HUES48 (cell line): ENCODE data around the gene IFNL4.
A peak's percentile ranks its signal among the peaks of the same experiment; 100 is the strongest.

Experiments
- H3K27ac ChIP-seq: one replicate; pipeline ENCODE4 v1.7.0; 2013; ENCODE audit warnings: low read depth, low read length, inconsistent platforms
- H3K27me3 ChIP-seq: 2 replicates; pipeline ENCODE4 v1.6.1; 2013; ENCODE audit warnings: mild to moderate bottlenecking, low read length; ENCODE audit not compliant: control insufficient read depth, insufficient read depth
- H3K36me3 ChIP-seq: 2 replicates; pipeline ENCODE4 v1.6.1; 2013; ENCODE audit warnings: low read length; ENCODE audit not compliant: control insufficient read depth, insufficient read depth
- H3K4me1 ChIP-seq: 2 replicates; pipeline ENCODE4 v1.6.1; 2013; ENCODE audit warnings: mild to moderate bottlenecking, low read length; ENCODE audit not compliant: control insufficient read depth, insufficient read depth
- H3K4me3 ChIP-seq: 2 replicates; pipeline ENCODE4 v1.5.1; 2013; ENCODE audit warnings: mild to moderate bottlenecking, low read depth, low read length
- H3K9ac ChIP-seq: 2 replicates; pipeline ENCODE4 v1.6.1; 2013; ENCODE audit warnings: mild to moderate bottlenecking, low read depth, low read length, moderate library complexity
- H3K9me3 ChIP-seq: 2 replicates; pipeline ENCODE4 v1.6.1; 2013; ENCODE audit warnings: low read length; ENCODE audit not compliant: control insufficient read depth, insufficient read depth

IFNL4 gene

GRCh38 chr19:39203372-39204341 lies 45.0 kb downstream of the IFNL4 start, which contains the start of gene SYCN:
TSS of gene SYCN (minus strand) at chr19:39204263. CDS start at chr19:39204254, 9 bp downstream.
- Histone ChIP-seq H3K27me3 (peaks cover 30% of the 10 kb centered on the region), H3K9me3 (no peaks in the 10 kb centered on the region), H3K4me3 (peak within 1 kb of the TSS; percentile 39; the same call in 1 of the 2 replicates), H3K27ac (no peak within 1 kb of the TSS), H3K9ac (no peak within 1 kb of the TSS), H3K36me3 (no peaks in the 10 kb centered on the region), H3K4me1 (no peaks in the 10 kb centered on the region)

GRCh38 chr19:39202998-39203355 lies 45.7 kb downstream of the IFNL4 start:
- H3K27me3 ChIP-seq, result peaks cover 36% of the 10 kb centered on the region
- H3K36me3 ChIP-seq, result no peaks in the 10 kb centered on the region
- H3K27ac ChIP-seq, result no peak overlapping the region
- H3K9ac ChIP-seq, result no peak overlapping the region
- H3K4me3 ChIP-seq, result no peak overlapping the region
- H3K9me3 ChIP-seq, result no peaks in the 10 kb centered on the region
- H3K4me1 ChIP-seq, result no peaks in the 10 kb centered on the region

GRCh38 chr19:39200803-39201115 lies 47.9 kb downstream of the IFNL4 start:
- H3K4me3 ChIP-seq, result no peak overlapping the region
- peaks cover 8% of the 10 kb centered on the region; the same call in 1 of the 2 replicates for H3K4me1 ChIP-seq
- no peaks in the 10 kb centered on the region for H3K36me3 ChIP-seq
- H3K9me3 ChIP-seq, result no peaks in the 10 kb centered on the region
- H3K9ac ChIP-seq, result no peak overlapping the region
- no peak overlapping the region for H3K27ac ChIP-seq
- peaks cover 56% of the 10 kb centered on the region for H3K27me3 ChIP-seq

GRCh38 chr19:39200066-39200802 lies 48.4 kb downstream of the IFNL4 start:
- Histone ChIP-seq H3K27ac (no peak overlapping the region), H3K4me3 (no peak overlapping the region), H3K9ac (no peak overlapping the region), H3K4me1 (peaks cover 8% of the 10 kb centered on the region; the same call in 1 of the 2 replicates), H3K27me3 (peaks cover 56% of the 10 kb centered on the region), H3K9me3 (no peaks in the 10 kb centered on the region), H3K36me3 (no peaks in the 10 kb centered on the region)

GRCh38 chr19:39199025-39199424 lies 49.6 kb downstream of the IFNL4 start:
- peaks cover 8% of the 10 kb centered on the region; the same call in 1 of the 2 replicates for H3K4me1 ChIP-seq
- H3K27me3 ChIP-seq, result peaks cover 45% of the 10 kb centered on the region

GRCh38 chr19:39197808-39198207 lies 50.8 kb downstream of the IFNL4 start:
- Histone ChIP-seq H3K4me3 (no peak overlapping the region), H3K27me3 (peaks cover 33% of the 10 kb centered on the region)

More at GRCh38 chr19:39199025-39199424, 49.6 kb downstream of the IFNL4 start:
- H3K9ac ChIP-seq, result no peak overlapping the region
- H3K27ac ChIP-seq, result no peak overlapping the region
- H3K36me3 ChIP-seq, result no peaks in the 10 kb centered on the region
- no peak overlapping the region for H3K4me3 ChIP-seq
- H3K9me3 ChIP-seq, result no peaks in the 10 kb centered on the region

GRCh38 chr19:39196860-39197562 lies 51.6 kb downstream of the IFNL4 start, which contains the start of gene NCCRP1:
TSS of gene NCCRP1 (plus strand) at chr19:39196964. CDS start at chr19:39196983, 19 bp downstream.
- H3K27ac ChIP-seq, result no peak within 1 kb of the TSS
- no peak within 1 kb of the TSS for H3K9ac ChIP-seq
- H3K36me3 ChIP-seq, result no peaks in the 10 kb centered on the region
- H3K4me3 ChIP-seq, result peak within 1 kb of the TSS; percentile 60
- peaks cover 8% of the 10 kb centered on the region; the same call in 1 of the 2 replicates for H3K4me1 ChIP-seq
- H3K27me3 ChIP-seq, result peaks cover 30% of the 10 kb centered on the region
- no peaks in the 10 kb centered on the region for H3K9me3 ChIP-seq

More at GRCh38 chr19:39197808-39198207, 50.8 kb downstream of the IFNL4 start:
- H3K27ac ChIP-seq, result no peak overlapping the region
- H3K4me1 ChIP-seq, result peaks cover 8% of the 10 kb centered on the region; the same call in 1 of the 2 replicates
- H3K9me3 ChIP-seq, result no peaks in the 10 kb centered on the region
- H3K9ac ChIP-seq, result no peak overlapping the region
- H3K36me3 ChIP-seq, result no peaks in the 10 kb centered on the region

- Histone ChIP-seq H3K4me3 (peak overlapping the region; percentile 60; the same call in 1 of the 2 replicates), H3K4me1 (peaks cover 8% of the 10 kb centered on the region; the same call in 1 of the 2 replicates), H3K9ac (no peak overlapping the region), H3K27me3 (peaks cover 30% of the 10 kb centered on the region), H3K27ac (no peak overlapping the region), H3K9me3 (no peaks in the 10 kb centered on the region), H3K36me3 (no peaks in the 10 kb centered on the region)
Measured at GRCh38 chr19:39196320-39196719, 52.3 kb downstream of the IFNL4 start.
